NCI-H510A treated with DMSO at 0.1 percent for 48 hours (cell line): Measurements from ENCODE around the gene KIF7.

ENCODE experiments used
- DNase-seq: peaks from one replicate; lab custom pipeline; 2025; lab: John Stamatoyannopoulos, UW

KIF7 gene

DNA sequence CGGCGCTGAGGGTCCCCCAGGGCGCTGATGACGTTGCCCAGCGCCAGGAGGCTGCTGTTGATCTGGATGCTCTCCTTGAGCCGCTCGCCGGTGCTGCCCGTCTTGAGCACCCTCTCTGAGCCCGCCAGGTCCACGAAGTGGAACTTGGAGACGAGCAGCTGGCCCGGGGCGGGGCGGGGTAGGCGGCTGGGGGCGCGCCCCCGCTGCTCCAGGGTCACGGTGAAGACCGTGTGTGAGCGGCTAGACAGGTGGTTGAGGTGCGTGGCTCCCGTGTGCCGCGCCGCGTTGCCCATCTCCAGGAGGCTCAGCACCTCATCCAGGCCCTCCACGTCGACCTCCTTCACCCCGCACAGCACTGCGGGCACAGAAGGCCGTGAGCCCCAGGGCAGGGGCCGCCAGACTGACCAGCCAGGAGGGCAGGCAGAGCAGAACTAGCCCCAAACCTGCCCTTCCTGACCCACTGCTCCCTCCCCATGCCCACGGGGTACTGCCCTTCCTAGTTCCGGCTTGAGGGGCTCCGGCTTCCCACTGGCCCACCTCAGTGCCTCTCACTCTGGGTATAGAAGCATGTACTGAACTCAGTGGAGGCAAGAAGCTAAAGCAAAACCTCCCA is 6.1 kb downstream of the KIF7 start:
- no peak for DNase-seq

DNA sequence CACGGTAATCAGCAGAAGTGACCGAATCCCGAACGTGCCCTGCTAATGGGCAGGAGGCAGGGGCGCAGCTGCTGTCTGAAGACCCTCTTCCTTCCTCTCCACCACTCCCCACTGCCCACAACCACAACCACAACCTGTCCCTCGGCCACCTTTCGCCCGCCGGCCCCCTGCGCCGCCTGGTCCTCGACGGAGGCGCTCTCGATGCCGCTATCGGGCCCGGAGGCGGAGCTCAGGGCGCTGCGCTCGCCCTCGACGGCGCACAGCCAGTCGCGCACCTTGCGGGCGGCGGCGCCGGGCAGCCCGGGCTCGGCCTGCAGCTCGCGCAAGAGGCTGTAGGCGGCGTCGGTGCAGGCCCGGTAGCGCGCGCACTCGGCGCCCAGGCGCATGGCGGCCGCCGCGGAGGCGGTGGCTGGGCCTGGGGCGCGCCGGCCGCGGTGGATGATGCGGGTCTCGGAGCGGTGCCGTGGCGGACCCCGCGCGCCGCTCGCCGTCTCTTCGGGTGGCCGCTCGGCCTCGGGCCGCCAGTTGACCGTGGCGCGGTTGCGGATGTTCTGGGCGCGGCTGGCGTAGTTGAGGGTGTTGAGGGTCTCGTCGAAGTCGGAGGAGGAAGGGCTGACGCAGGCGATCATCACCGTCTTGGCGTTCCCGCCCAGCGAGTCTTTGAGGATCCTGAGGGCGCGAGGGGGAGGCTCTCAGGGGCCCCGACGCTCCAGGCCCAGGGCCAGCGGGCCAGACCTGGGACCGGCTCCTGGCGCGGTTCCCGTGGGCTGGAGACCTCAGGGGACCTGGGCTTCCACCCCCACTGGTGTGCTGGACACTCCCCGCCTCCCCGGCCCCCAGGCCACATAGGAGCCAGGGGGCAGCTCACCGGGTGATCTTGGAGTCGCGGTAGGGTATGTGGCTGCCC is 6.9 kb downstream of the KIF7 start:
- no peak for DNase-seq

DNA sequence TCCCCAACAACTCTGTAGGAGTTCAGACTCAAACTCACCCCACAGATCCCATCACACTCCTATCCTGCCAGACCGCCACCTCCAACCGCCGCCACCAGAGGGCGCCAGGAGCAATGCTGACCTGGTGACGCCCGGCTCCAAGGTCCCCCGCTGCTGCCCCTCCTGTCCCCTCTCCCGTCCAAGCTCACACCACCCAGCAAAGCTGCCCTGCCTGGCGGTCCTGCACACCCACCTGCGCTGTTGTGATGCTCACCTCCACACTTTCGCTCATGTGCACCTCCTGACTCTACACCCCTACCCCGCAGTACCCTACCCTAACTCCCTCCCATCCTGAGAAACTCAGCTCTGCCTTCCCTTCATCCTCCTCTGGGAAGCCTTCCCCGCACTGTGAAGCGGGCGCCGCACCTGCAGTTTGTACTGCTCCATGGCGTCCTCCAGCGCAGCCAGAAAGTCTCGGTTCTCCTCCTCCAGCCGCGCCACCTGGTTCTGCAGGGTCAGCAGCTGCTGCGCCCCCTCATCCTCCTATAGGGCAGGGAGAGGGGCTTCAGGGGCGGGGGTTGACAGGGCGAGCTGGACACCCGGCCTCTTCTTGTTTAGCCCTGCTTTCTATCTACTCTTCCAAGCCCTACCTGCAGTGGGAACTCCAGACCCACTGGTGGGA is 7.9 kb downstream of the KIF7 start:
- DNase-seq: no peak

DNA sequence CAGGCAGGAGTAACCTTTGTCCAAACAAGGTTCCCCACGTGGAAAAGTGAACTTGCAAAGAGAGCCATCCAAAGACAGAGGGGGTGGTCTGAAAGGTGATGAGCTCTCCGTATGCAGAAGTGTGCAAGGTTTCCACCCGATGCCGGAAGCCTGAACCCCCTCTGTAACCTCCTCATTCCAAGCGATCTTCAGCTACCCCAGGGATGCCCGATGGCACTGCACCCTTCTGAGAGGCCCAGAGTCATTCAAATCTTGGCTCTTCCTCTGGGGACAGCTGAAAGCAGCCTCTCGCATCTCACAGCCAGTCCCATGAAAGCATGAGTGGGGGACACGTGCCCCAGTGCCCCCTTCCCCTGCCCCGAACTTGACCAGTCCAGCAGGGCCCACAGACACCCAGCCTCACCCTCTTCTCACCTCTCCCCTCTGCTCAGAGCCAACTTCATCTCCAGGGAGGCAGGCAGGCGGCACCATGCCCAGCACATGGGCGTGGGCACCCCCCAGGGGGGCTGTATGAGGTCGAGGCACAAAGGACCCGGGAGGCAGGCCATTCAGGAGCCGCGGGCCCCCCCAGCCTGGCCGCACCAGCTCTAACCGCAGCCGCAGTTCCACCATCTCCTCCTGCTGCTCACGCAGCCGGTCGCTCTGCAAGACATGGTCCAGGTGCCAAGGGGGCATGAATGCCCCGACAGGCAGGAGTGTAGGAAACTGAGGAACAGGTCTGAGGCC is 8.7 kb downstream of the KIF7 start:
- DNase-seq: no peak

DNA sequence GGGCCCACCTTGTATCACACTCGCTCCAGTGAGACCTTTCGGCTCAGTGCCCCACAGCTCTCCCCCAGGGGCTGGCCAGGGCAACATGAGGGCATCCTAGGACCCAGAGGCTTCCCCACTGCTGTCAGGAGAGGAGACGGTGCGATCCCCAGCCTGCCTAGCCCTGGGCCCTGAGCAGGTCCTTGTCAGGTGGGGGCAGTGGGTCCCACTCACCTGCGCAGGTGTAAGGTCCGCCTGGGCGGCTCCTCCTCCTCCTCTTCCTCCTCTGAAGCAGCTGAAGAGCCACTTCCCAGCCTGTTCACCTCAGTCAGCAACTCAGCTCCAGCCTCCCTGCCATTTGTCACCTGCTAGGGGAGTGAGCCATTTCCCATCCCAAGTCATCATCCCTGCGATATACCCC is 9.6 kb downstream of the KIF7 start:
- no peak for DNase-seq

DNA sequence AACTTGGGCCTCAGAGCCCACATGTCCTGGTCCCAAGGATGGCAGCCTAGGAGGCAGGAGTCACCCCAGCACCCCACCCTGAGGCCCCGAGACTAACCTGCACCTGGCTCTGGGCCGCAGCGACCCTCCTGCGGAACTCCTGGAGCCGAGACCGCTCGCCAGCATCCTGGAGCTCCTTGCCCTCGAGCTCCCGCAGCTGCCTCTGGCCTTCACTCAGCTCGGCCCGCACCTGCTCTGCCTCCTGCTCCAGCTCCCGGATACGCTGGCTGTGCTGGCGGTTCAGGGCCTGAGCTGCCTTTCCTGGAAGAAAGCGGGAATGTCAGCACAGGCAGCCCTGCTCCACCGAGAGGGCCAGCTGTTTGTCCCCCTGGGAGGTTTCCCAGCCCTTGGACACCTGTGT is 13.2 kb downstream of the KIF7 start:
- DNase-seq: no peak

DNA sequence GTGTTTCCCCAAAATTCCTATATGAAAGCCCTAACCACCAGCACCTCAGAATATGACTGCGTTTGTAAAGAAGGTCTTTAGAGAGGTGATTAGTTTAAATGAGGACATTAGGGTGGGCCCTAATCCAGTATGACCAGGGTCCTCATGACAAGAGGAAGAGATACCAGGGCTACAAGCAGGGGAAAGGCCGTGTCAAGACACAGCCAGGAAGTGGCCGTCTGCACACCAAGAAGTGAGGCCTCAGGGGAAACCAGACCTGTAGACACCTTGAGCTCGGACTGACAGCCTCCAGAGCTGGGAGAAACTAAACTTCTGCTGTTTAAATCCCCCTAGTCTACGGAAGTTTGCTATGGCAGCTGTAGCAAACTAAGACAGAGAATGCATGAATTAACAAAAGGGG is 14.2 kb downstream of the KIF7 start:
- DNase-seq: no peak

DNA sequence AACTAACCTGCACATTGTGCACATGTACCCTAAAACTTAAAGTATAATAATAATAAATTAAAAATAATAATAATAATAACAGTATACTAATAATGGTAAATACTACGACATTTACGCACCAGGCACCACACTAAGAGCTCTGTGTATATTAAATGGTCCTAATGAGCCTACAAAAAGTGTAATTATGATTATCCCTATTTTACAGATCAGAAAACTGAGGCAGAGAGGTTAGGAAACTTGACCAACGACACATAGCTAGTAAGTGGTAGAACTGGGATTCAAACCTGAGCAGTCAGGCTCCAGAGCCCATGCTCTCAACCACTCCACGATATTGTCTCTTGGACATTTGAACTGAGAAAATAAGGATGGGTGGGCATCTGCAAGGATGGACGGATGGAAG is 15.0 kb downstream of the KIF7 start:
- no peak for DNase-seq

DNA sequence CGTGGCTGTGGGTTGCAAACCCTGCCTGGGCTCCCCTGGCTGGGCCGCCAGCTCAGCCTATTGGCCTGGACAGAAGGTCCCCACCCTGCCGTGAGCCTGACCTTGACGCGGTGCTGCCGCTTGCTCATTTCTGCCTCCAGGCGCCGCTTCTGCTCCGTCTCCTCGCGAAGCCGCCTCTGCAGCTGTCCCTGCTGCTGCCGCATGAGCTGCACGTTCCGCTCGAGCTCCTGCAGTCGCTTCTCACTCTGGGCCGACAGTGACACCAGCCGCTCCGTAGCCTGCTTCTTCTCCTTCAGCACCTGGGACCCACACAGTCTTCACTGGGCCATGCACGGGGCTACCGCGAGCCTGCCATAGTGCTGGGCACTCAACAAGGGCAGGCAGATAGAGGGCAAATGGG is 21.7 kb downstream of the KIF7 start:
- no peak for DNase-seq

DNA sequence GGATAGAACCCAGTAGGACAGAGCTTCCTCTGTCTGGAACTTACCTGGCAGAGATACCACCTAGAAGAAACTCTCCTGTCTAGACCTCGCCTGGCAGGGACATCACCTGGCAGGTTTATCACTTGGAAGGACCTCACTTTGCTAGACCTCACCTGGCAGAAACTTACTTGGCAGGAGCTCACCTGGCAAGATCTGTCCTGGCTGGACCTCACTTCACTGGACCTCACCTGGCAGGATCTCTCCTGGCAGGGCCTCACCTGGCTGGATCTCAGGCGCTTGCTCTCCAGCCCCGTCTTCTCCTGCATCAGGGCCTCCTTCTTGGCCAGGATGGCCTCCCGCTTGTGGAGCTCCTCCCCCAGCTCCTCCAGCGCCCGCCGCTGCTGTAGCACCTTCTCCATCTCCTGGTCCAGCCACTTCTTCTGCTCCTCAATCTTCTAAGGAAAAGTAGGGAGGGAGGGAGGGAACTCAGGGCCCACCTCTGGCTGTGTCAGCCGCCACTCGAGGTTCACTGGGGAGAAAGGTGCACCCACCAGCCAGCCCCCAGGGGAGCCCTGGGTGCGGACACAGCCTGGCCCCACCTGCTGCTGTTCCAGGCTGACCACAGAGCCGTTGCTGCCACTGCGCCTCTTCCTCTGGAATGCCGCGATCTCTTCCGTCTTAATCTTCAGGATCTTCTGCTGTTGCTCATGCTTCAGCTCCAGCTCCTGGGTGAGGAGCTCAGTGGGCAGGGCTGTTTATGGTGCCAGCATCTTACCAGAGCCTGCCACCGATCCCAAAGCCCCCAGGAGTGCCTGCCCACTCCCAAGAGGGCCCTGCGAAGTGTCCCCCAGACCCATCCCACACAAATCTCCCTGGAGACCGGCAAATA is 22.5 kb downstream of the KIF7 start:
- no peak for DNase-seq

DNA sequence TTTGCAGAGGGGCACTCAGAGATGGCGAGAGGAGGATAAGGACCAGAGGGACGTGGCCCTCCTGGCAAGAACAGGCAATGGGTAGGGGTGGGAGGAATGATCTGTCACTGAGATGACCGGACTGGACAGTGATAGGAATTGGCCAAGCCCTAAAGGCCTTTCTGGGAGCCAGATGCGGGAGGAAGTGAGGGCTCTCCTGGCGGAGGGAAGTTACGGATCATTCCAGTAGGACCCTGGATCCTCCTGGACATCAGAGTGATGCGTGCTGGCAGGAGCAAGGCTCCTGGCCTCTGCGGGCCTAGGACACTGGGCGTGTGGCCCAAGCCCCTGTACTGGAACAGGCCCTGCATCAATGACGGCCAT is 23.4 kb downstream of the KIF7 start:
- DNase-seq: no peak

DNA sequence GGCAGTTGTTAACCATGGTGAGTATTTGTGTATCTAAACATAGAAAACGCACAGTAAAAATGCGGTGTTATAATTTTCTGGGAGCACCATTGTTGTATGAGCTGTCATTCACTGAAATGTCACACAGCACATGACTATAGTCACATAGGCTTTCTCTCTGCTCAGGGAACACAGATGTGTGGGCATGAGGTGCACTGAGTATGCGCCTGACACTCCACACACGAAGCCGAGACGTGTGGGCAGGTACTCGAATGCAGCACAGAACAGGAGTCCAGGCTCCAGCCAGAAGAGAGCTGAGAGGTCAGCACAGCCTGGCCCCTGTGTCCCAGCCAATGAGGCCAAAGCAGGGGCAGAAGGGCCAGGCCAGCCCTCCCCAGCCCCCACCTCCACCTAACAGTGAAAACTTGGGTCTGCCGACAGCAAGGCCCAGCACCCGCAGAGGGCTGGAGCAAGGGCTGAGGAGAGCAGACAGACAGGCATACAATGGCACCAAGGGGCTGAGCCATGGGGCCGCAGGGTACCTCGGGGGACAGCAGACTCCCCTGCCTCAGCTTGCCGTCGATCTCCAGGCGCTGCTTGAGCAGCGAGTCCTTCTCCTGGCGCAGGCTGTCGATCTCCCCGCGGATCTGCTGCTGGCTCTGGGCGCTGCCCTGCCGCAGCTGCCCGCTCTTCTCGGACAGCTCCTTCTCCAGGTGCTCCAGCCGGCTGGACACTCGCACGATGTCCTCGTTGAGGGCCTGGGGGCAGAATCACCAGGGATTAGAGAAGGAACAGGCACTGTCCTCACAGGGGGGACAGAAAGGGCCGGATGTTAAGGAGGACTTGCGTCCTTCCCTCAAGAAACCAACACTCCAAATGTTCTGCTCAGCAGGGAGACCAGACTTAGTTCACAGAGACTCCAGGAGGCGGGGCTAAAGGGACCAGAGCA is 24.0 kb downstream of the KIF7 start:
- DNase-seq: no peak

DNA sequence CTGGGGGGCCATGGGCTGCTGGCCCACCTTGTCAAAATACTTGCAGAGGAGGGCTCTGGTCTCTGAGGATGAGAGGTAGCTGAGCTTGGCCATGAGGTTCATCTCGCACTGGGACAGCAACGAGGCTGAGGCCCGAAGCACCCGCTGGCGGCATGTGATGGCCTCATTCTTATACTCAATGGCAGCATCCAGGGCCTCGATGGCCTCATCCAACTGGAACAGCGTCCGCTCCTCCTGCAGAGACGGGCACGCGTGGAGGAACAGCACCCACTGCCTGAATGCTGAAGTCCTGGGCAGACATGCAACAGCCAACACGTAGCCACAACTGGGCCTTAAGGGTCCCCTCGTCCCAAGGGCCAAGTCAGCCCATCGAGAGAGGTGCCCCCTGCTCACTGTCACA is 25.0 kb downstream of the KIF7 start:
- DNase-seq: no peak

DNA sequence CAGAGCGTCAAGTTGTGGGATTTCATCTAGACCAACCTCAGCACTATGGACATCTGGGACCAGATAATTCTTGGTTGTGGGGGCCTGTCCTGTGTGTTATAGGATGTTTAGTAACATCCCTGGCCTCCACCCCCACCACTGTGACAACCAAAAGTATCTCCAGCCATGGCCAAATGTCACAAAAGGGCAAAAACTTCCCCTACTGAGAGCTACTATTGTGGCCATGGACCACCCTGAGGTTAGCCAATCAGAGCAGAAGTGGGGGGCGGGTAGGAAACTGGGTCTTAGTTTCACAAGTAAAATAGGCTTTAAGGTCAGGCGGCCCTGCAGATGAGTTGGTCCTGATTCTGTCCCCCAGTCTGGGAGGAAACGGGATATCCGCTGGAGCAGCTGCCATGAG is 25.4 kb downstream of the KIF7 start:
- no peak for DNase-seq

DNA sequence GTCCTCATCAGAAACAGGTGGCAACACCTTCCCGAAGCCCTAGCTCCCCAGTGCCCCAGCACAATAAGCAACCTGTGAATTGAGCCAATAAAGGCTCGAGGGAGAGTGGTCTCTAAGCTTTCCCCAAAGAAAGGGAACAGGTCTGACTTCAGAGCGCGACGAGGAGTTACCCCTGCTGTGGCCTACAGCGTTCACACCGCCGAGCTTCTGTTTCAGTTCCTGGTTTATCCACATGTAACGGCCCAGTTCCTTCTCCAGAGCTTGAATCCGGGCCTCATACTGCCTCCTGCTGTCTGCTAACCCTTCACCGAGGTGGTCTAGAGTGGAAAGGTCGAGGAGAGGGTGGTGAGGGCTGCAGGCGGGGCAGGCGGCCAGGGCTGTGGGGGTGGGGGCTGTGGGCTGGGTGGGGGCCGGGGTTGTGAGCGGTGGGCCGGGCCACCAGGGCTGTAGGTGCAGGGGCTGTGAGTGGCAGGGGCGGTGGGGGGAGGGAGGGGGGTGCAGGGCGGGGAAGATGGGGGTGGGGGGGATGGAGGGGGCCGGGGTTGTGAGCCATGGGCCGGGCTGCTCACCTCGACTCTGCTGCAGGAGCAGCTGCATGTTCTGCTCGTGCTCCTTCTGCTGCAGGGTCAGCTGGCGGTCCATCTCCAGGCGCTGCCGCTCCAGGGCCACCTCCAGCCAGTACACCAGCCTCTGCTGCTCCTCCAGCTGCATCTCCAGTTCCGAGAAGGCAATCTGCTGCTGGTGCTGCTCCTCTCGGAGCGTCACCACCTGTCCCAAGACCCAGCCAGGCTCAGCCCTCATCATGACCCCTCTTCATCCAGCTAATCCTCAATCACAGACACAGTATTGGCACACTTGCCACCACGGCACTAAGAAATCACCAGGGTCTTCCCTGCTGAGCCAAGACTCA is 26.2 kb downstream of the KIF7 start:
- no peak for DNase-seq

DNA sequence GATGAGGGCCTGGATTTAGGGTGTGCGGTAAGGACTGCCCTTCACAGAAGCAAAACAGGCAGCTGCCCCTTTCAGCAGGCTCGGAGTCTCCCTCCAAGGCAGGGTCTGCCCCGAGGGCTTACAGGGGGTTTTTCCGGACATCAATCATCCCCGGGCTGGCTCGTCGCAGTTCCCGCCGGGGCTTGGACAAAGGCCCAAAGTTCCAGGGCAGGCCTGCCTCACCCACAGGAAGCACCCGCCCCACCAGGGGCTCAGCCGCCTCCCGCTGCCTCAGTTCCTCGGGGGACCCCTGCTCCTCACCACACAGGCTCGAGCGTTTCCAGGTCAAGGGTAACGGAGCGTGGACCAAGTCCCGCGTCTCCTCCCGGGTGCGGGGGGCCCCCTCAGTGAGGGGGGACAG is 27.0 kb downstream of the KIF7 start:
- DNase-seq: no peak

DNA sequence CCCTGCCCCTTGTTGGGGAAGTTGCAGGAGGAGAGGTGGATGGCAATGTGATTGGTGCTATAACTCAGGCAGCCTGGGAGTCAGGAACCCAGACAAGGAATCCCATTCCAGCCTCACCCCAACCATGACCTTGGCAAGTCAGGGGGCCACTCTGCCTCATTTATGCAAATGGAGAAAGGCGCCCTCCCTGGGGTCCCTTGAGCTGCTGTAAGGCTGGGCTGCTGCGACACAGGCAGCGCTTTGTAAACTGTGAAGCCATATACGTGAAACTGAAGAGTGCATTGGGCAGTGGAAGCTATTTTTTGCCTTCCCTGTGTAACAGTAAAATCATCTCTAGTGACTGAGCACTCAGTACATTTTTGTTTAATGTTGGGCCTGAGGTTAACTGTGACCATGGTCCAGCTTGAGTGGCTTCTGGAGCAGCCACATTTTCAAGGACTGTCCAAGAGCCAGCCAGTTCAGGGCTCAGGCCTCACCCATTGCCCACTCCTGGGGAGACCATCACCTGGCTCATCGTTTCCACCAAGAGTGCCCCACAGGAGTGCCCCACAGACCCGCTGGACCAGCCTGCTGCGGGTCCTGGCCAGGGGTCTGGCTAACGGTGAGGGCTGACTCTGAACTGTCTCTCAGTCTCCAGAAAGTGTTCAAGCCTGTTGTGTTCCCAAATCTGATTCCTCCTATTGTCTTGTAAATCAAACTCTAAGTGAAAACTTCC is 27.9 kb downstream of the KIF7 start:
- DNase-seq: no peak

DNA sequence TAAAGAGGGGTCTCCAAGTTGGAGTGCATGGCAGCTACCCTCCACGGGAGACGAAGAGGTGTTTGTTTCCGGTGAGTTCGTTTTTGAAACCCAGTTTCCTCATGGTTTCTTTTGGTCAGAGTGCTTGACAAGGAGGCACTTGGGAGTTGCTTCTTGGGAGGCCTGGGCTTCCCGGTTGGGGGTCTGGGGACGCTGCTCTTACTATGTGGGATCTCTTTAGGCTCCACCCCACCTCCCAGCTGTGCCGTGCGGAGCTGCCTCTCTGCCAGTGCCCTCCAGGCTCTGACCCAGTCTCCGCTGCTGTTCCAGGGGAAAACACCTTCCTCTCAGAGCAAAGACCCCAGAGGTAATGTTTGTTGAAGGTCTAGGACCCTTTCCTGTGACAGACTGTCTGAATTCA is 29.6 kb downstream of the KIF7 start:
- DNase-seq: no peak

DNA sequence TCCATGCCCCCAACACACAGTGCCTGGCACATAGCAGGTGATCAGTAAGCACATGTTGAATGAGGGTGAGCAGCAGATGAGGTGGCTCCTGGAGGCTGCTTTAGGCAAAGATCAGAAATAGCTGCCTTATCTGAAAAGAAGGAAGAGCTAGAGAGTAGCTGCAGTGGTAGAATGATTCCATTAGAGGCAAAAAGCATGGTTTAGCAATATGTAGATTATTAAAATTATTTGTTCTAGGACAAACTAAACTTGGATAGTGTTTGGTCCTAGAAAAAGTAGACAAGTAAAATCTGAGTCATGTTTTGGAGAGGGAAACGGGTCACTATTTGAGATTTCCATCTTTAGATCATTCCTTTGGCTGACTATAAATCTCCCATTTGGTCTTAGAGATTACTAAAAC is 32.1 kb downstream of the KIF7 start:
- DNase-seq: no peak
